ENCODE results near the gene EIF5A. TPM values are rescaled to one million over a fixed set of nuclear protein-coding genes. Genes with fewer than 3 reads are reported as not detected.

The EIF5A gene
- total and polyA plus RNA-seq, 2 donors (not counting 3 experiments of a cell fraction or from before 2014, with no cell fraction given), result 650 to 859 TPM

DNA sequence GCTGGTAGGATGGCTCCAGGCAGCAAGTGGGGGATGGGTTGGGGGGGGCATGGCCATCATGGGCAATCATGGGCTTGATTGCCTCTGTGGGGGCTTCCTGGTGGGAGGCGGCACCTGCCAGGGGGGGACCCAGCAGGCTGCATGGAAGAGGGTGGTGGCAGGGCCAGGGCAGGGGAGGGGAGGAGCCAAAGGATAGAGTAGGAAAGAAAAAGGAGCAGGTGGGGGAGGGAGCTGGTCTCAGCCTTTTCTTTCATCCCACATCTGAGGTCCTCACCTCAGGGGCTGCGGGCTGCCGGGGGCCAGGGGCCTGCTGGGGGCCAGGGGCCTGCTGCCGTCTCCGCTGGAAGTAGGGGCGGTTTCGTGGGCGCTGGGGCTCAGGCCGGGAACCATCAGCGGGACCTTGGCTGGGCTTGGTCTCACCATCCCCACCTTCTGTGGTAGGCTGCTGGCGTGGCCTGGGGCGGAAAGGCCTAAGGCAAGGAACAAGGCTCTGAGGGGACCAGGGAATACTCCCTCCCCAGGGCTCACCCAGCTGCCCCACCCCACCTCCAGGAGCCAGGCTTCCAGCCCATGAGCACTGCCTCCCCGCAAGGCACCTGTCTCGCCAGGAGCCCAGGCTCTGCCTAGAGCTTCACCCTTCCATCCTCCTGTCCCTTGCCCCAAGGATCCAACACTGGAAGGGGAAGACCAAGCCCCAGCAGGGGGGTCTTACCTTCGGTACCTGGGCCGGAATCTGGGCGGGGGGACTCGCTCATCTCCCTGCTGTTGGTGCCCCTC is 18.0 kb upstream of the EIF5A start:
- H3K9me1 ChIP-seq (replicated peaks; ENCODE audit: control insufficient read depth, extremely low read depth, insufficient read depth, low read length), result no peaks in the 10 kb centered on the region
- TF ChIP-seq POLR2A (IDR thresholded peaks at IDR 0.05; ENCODE audit: low read depth, low read length) (no peak), JUN (IDR thresholded peaks at IDR 0.05; ENCODE audit: borderline replicate concordance, insufficient read depth, insufficient read length, low read depth) (no peak), GATA2 (IDR thresholded peaks at IDR 0.05; ENCODE audit: insufficient read depth, insufficient read length, low read depth, low read length) (no peak), FOS (IDR thresholded peaks at IDR 0.05; ENCODE audit: borderline replicate concordance, insufficient read depth, low read length) (no peak), MYC (IDR thresholded peaks at IDR 0.05; ENCODE audit: low read depth, low read length) (no peak), POLR2AphosphoS5 (IDR thresholded peaks at IDR 0.05; ENCODE audit: insufficient read depth, low read depth, low read length) (no peak), EZH2 (IDR thresholded peaks at IDR 0.05; ENCODE audit: borderline replicate concordance, low read depth, low read length, severe bottlenecking) (no peak)
- TF ChIP-seq, protein P1, sequence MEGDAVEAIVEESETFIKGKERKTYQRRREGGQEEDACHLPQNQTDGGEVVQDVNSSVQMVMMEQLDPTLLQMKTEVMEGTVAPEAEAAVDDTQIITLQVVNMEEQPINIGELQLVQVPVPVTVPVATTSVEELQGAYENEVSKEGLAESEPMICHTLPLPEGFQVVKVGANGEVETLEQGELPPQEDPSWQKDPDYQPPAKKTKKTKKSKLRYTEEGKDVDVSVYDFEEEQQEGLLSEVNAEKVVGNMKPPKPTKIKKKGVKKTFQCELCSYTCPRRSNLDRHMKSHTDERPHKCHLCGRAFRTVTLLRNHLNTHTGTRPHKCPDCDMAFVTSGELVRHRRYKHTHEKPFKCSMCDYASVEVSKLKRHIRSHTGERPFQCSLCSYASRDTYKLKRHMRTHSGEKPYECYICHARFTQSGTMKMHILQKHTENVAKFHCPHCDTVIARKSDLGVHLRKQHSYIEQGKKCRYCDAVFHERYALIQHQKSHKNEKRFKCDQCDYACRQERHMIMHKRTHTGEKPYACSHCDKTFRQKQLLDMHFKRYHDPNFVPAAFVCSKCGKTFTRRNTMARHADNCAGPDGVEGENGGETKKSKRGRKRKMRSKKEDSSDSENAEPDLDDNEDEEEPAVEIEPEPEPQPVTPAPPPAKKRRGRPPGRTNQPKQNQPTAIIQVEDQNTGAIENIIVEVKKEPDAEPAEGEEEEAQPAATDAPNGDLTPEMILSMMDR (IDR thresholded peaks at IDR 0.05; ENCODE audit: extremely low read depth in 1 of 2, insufficient read depth in 1 of 2, low read depth in 1 of 2, low read length in 2 of 2), result no peak
- TF ChIP-seq, protein P2, sequence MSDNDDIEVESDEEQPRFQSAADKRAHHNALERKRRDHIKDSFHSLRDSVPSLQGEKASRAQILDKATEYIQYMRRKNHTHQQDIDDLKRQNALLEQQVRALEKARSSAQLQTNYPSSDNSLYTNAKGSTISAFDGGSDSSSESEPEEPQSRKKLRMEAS (IDR thresholded peaks at IDR 0.05; ENCODE audit: insufficient read depth, insufficient read length), result no peak
- H3K79me2 ChIP-seq (ENCODE audit: control insufficient read depth, insufficient read depth, low read length), result no peaks in the 10 kb centered on the region
- no peak for DNase-seq (ENCODE audit: low read depth, low spot score)
- H3K27ac ChIP-seq (ENCODE audit: insufficient read depth, low read depth, low read length), result no peak overlapping the region
- peaks cover 20 to 40% of the 10 kb centered on the region in 2 experiments for H3K27me3 ChIP-seq (ENCODE audit: control insufficient read depth in 2 of 2, insufficient read depth in 2 of 2, low read length in 2 of 2)
- intact Hi-C loops (cut with micrococcal nuclease), result no loop called here
- dilution Hi-C loops (cut with MboI; ENCODE audit: extremely low pct_ligation_motif_present, low sequenced_read_pairs), result no loop called here
- H3K36me3 ChIP-seq (ENCODE audit: control insufficient read depth in 2 of 2, extremely low read depth in 1 of 2, insufficient read depth in 2 of 2, low read length in 2 of 2), result no peaks in the 10 kb centered on the region
- no peaks in the 10 kb centered on the region for H4K20me1 ChIP-seq (replicated peaks; ENCODE audit: control insufficient read depth, extremely low read depth, insufficient read depth, low read length)
- no peak overlapping the region for H3K4me3 ChIP-seq (replicated peaks in 1 of 3; ENCODE audit: insufficient read depth in 1 of 3, low read depth in 1 of 3, low read length in 3 of 3)
- ChIA-PET CTCF (interaction anchor here (0.8 to 10.2 kb wide), 2 partner anchors 8 to 9 kb away, joined by 3 to 170 read pairs; no protein-coding TSS in a partner anchor), POLR2A (no interaction called here)
- H3K9ac ChIP-seq (replicated peaks; ENCODE audit: extremely low read depth, insufficient read depth, low read length), result no peak overlapping the region
- H3K4me2 ChIP-seq (ENCODE audit: insufficient read depth, low read length), result no peak overlapping the region
- H3K4me1 ChIP-seq (ENCODE audit: control insufficient read depth, extremely low read depth, insufficient read depth, low read length), result no peaks in the 10 kb centered on the region
- BruUV-seq (replicated peaks), result no TSS peak
- no peak for FAIRE-seq
- H2AFZ ChIP-seq (ENCODE audit: low read depth, low read length), result no peak overlapping the region
- H3K9me3 ChIP-seq (replicated peaks; ENCODE audit: control insufficient read depth, insufficient read depth, low read length), result no peaks in the 10 kb centered on the region

Measured in endothelial cell of umbilical vein (primary cell).